Measurements from ENCODE around the gene RREB1. TPM values are rescaled to one million over a fixed set of nuclear protein-coding genes. Genes with fewer than 3 reads are reported as not detected.

Gene RREB1
- total and polyA plus RNA-seq, 12 donors, result 3.0 to 47.1 (median 36.1) TPM

DNA sequence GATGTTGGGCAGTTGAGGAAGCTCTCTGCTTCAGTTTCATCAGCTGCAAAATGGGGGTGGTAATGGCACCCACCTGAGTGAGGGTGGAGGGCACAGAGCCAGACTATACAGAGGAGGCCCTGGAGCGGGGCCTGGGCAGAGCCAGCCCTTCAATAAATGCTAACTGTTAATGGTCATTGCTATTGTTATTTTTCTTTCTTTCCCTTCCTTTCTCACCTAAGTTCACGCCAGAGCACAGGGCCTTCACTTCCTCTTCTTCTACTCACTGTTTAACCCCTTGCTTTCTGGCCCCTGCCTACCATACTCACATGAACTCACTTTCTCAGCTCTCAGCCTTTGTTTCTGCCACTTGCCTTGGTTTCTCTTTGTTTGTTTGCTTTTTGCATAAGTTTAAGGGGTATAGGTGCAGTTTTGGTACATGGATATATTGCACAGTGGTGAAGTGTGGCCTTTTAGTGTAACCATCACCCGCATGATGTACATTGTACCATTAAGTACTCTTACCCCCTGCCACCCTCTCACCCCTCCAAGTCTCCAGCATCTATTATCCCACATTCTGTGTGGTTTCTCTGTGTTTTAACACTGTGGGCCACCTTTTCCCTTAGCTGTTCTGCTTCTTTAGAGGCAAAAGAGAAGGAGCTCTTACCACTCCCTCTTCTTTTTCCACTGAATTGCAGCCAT, 7.5 kb upstream of the RREB1 start:
- no peak for TF ChIP-seq CTCF (IDR thresholded peaks at IDR 0.05)
- Histone ChIP-seq H3K36me3 (no peaks in the 10 kb centered on the region), H3K27me3 (no peaks in the 10 kb centered on the region), H3K4me1 (peaks cover 0 to 9% (median 0%) of the 10 kb centered on the region in 9 donors), H3K4me3 (no peak overlapping the region), H3K9me3 (peaks cover 0 to 5% (median 0%) of the 10 kb centered on the region in 11 donors), H3K27ac (no peak overlapping the region)
- intact Hi-C loops (cut with DNase I), result loop anchor here in 2 of 10 donors (10.0 kb wide), 2 partner anchors 135 to 375 kb away; no protein-coding TSS in a partner anchor
- ATAC-seq (no peak), DNase-seq (no peak)
- 75 to 83% methylated on average over 3 of the region's 3 CpGs for WGBS, 2 donors

- H3K27me3 ChIP-seq, result no peaks in the 10 kb centered on the region
- H3K4me3 ChIP-seq, result no peak overlapping the region
- no peak for TF ChIP-seq CTCF (IDR thresholded peaks at IDR 0.05)
- DNase-seq (no peak), ATAC-seq (peak in 1 of 8 donors; percentile 12)
- no peaks in the 10 kb centered on the region for H3K36me3 ChIP-seq
- H3K27ac ChIP-seq, result no peak overlapping the region
- peaks cover 0 to 9% (median 0%) of the 10 kb centered on the region in 9 donors for H3K4me1 ChIP-seq
- H3K9me3 ChIP-seq, result peaks cover 0 to 3% (median 0%) of the 10 kb centered on the region in 11 donors
- intact Hi-C loops (cut with DNase I), result loop anchor here in 2 of 10 donors (10.0 kb wide), 2 partner anchors 134 to 376 kb away; no protein-coding TSS in a partner anchor
- 91 to 93% methylated on average over 10 of the region's 10 CpGs for WGBS, 2 donors
These were observed 7.0 kb upstream of the RREB1 start for GRCh38 chr6:7100753-7101081.

DNA sequence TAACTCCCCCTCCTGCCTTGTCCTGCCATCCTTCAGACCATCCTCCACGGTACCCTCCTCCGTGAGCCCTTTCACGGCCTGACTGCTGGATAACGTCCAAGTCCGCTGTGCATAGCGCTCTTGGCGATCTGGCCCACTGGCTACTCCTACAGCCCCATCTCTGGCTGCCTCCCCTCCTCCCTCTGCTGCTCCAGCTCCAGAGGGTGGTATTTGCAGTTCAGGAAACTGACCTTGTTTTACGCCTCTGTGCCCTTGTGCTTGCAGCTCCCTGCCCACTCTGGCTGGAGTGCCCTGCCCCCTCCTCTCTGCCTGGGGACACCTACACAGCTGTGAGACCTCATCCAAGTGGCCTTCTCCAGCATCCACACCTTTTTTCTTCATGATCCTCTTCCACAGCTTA, 6.5 kb upstream of the RREB1 start:
- no peak for TF ChIP-seq CTCF (IDR thresholded peaks at IDR 0.05)
- DNase-seq (no peak), ATAC-seq (peak in 7 of 8 donors; percentile 34 to 77 (median 55))
- Histone ChIP-seq H3K9me3 (no peaks in the 10 kb centered on the region), H3K27ac (no peak overlapping the region), H3K36me3 (no peaks in the 10 kb centered on the region), H3K4me1 (peaks cover 0 to 9% (median 0%) of the 10 kb centered on the region in 9 donors), H3K27me3 (no peaks in the 10 kb centered on the region), H3K4me3 (no peak overlapping the region)
- 40 to 64% methylated on average over 8 of the region's 8 CpGs for WGBS, 2 donors
- intact Hi-C loops (cut with DNase I), result loop anchor here in 2 of 10 donors (10.0 kb wide), 2 partner anchors 134 to 376 kb away; no protein-coding TSS in a partner anchor

- H3K4me3 ChIP-seq, result no peak overlapping the region
- peaks cover 0 to 20% (median 10%) of the 10 kb centered on the region in 9 donors for H3K4me1 ChIP-seq
- no peak for ATAC-seq
- intact Hi-C loops (cut with DNase I), result loop anchor here in 6 of 10 donors (5.0 to 10.0 kb wide), 7 partner anchors 38 to 380 kb away; no protein-coding TSS in a partner anchor
- no peaks in the 10 kb centered on the region for H3K36me3 ChIP-seq
- H3K9me3 ChIP-seq, result no peaks in the 10 kb centered on the region
- TF ChIP-seq CTCF (IDR thresholded peaks at IDR 0.05), result no peak
- H3K27ac ChIP-seq, result no peak overlapping the region
- H3K27me3 ChIP-seq, result no peaks in the 10 kb centered on the region
- no peak for DNase-seq
- 95 to 97% methylated on average over 3 of the region's 3 CpGs for WGBS, 2 donors
These were observed 3.0 kb upstream of the RREB1 start for GRCh38 chr6:7104752-7105151.

Measured in heart right ventricle (tissue), 16 donors.